Measurements from ENCODE around the gene DIPK2B. TPM values are rescaled to one million over a fixed set of nuclear protein-coding genes. Genes with fewer than 3 reads are reported as not detected.

The DIPK2B gene
- total RNA-seq, 1 experiment from 2014 or later = not detected

DNA sequence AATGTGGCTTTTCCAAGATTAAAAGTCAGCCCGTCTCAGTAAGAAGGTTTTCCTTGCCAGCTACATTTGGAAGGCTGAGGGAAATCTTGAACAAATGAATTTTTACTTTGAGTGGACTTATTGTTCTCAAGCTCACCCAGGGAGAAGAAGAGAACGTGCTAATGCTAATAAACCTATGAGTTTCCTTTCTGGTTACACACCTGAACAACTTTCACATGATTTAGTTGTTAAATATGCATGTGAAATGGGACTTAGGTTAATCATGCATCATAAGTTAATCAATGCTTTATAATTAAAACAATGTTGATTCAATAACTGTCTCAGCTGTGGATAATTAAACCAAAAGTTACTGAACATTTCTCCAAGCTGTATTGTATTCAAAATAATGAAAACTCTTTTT lies 33.9 kb downstream of the DIPK2B start:
- no peak overlapping the region for H2AFZ ChIP-seq (ENCODE audit: low read length)
- no peaks in the 10 kb centered on the region for H3K27me3 ChIP-seq (ENCODE audit: insufficient read depth, low read length)
- no peak overlapping the region for H3K4me2 ChIP-seq (ENCODE audit: insufficient read depth, insufficient read length, low read length)
- H3K79me1 ChIP-seq (ENCODE audit: insufficient read depth, low read depth, low read length, poor library complexity, severe bottlenecking) = no peaks in the 10 kb centered on the region
- no peak overlapping the region for H3K18ac ChIP-seq (ENCODE audit: insufficient read length, low read depth, low read length)
- no peaks in the 10 kb centered on the region for H4K20me1 ChIP-seq (ENCODE audit: control insufficient read depth, insufficient read depth, insufficient read length)
- no peak overlapping the region for H2AK5ac ChIP-seq (ENCODE audit: insufficient read length, low read length)
- no peak overlapping the region for H3K4me3 Mint-ChIP-seq
- no peak overlapping the region for H4K8ac ChIP-seq (replicated peaks; ENCODE audit: insufficient read length, low read depth, low read length)
- H2BK5ac ChIP-seq (ENCODE audit: insufficient read length, low read length) = no peak overlapping the region
- H3K4ac ChIP-seq (ENCODE audit: low read depth, low read length) = no peak overlapping the region
- no peak overlapping the region for H2BK120ac ChIP-seq (ENCODE audit: low read depth, low read length, poor library complexity, severe bottlenecking)
- H3K23me2 ChIP-seq (ENCODE audit: insufficient read length, low read depth, low read length, poor library complexity, severe bottlenecking) = no peaks in the 10 kb centered on the region
- no peak overlapping the region for H3K56ac ChIP-seq (ENCODE audit: insufficient read length, low read depth, low read length)
- H4K91ac ChIP-seq (ENCODE audit: insufficient read length, low read depth, low read length) = no peak overlapping the region
- H3K79me2 ChIP-seq (ENCODE audit: insufficient read depth, low read length) = no peaks in the 10 kb centered on the region
- H4K5ac ChIP-seq (ENCODE audit: insufficient read length, low read depth, low read length) = no peak overlapping the region
- no peak overlapping the region for H2BK12ac ChIP-seq (ENCODE audit: insufficient read length, low read depth, low read length)
- H3K4me1 Mint-ChIP-seq = no peaks in the 10 kb centered on the region
- DNase-seq = no peak
- H2BK15ac ChIP-seq (ENCODE audit: low read depth, low read length) = no peak overlapping the region
- peaks cover 61 to 62% of the 10 kb centered on the region in 2 experiments for H3K9me3 Mint-ChIP-seq
- peaks cover 2% of the 10 kb centered on the region; the same call in 1 of the 2 replicates for H3K27me3 Mint-ChIP-seq (ENCODE audit: low read depth)
- no peaks in the 10 kb centered on the region for H3K4me1 ChIP-seq (ENCODE audit: insufficient read depth, low read length)
- H3K36me3 Mint-ChIP-seq (ENCODE audit: insufficient read depth in 1 of 3, low read depth in 3 of 3) = peaks cover 0 to 7% (median 4%) of the 10 kb centered on the region in 3 experiments; a peak in 4 of 7 replicates
- no peak overlapping the region for H3K23ac ChIP-seq (ENCODE audit: insufficient read length, low read depth, low read length)
- H3K27ac Mint-ChIP-seq = no peak overlapping the region
- no peak overlapping the region for H3K14ac ChIP-seq (ENCODE audit: insufficient read depth, low read length)
- no peak overlapping the region for H3K27ac ChIP-seq (ENCODE audit: insufficient read length, low read depth, low read length)
- no CpG with 5 or more reads among the region's 2 CpGs for WGBS (ENCODE audit: extremely low coverage, insufficient read length, low lambda C conversion rate)
- H3T11ph ChIP-seq (ENCODE audit: low read length) = no peak overlapping the region
- H2BK20ac ChIP-seq (ENCODE audit: low read depth, low read length, poor library complexity, severe bottlenecking) = no peak overlapping the region
- H3K9me3 ChIP-seq (ENCODE audit: control insufficient read depth, low read depth, low read length) = peaks cover 34% of the 10 kb centered on the region
- no peak overlapping the region for H3K9ac ChIP-seq (ENCODE audit: extremely low read depth, insufficient read length, low read length)
- TF ChIP-seq, protein P1, sequence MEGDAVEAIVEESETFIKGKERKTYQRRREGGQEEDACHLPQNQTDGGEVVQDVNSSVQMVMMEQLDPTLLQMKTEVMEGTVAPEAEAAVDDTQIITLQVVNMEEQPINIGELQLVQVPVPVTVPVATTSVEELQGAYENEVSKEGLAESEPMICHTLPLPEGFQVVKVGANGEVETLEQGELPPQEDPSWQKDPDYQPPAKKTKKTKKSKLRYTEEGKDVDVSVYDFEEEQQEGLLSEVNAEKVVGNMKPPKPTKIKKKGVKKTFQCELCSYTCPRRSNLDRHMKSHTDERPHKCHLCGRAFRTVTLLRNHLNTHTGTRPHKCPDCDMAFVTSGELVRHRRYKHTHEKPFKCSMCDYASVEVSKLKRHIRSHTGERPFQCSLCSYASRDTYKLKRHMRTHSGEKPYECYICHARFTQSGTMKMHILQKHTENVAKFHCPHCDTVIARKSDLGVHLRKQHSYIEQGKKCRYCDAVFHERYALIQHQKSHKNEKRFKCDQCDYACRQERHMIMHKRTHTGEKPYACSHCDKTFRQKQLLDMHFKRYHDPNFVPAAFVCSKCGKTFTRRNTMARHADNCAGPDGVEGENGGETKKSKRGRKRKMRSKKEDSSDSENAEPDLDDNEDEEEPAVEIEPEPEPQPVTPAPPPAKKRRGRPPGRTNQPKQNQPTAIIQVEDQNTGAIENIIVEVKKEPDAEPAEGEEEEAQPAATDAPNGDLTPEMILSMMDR (conservative IDR thresholded peaks at IDR 0.05) = no peak
